ENCODE measurements around the gene NDST1. TPM values are rescaled to one million over a fixed set of nuclear protein-coding genes. Genes with fewer than 3 reads are reported as not detected.
A peak's percentile ranks its signal among the peaks of the same experiment; 100 is the strongest.

NDST1 gene
- total RNA-seq, 1 donor from 2014 or later: 19.3 TPM

- Histone ChIP-seq H3K27me3 (ENCODE audit: control insufficient read depth in 3 of 3, insufficient read depth in 3 of 3, low read length in 3 of 3) (no peaks in the 10 kb centered on the region), H3K9ac (ENCODE audit: low read depth in 1 of 3, low read length in 3 of 3) (no peak overlapping the region), H3K9me3 (ENCODE audit: control insufficient read depth in 3 of 3, low read length in 3 of 3) (no peaks in the 10 kb centered on the region), H3K36me3 (ENCODE audit: control insufficient read depth in 3 of 3, insufficient read depth in 3 of 3, low read length in 3 of 3) (peaks cover 58 to 65% (median 65%) of the 10 kb centered on the region in 3 donors), H3K4me1 (ENCODE audit: control insufficient read depth in 3 of 3, insufficient read depth in 3 of 3, low read length in 3 of 3) (peaks cover 0 to 3% (median 2%) of the 10 kb centered on the region in 3 donors), H3K4me3 (ENCODE audit: low read length in 3 of 3) (no peak overlapping the region), H3K27ac (ENCODE audit: low read depth, low read length) (no peak overlapping the region)
These were observed 40.2 kb downstream of the NDST1 start for GRCh38 chr5:150548123-150548522.

GRCh38 chr5:150549735-150550134 lies 41.8 kb downstream of the NDST1 start:
- Histone ChIP-seq H3K9ac (ENCODE audit: low read depth in 1 of 3, low read length in 3 of 3) (no peak overlapping the region), H3K27me3 (ENCODE audit: control insufficient read depth in 3 of 3, insufficient read depth in 3 of 3, low read length in 3 of 3) (no peaks in the 10 kb centered on the region), H3K4me3 (ENCODE audit: low read length in 3 of 3) (no peak overlapping the region), H3K4me1 (ENCODE audit: control insufficient read depth in 3 of 3, insufficient read depth in 3 of 3, low read length in 3 of 3) (no peaks in the 10 kb centered on the region), H3K9me3 (ENCODE audit: control insufficient read depth in 3 of 3, low read length in 3 of 3) (no peaks in the 10 kb centered on the region), H3K36me3 (ENCODE audit: control insufficient read depth in 3 of 3, insufficient read depth in 3 of 3, low read length in 3 of 3) (peaks cover 68 to 76% (median 74%) of the 10 kb centered on the region in 3 donors), H3K27ac (ENCODE audit: low read depth, low read length) (no peak overlapping the region)

GRCh38 chr5:150550286-150550685 lies 42.4 kb downstream of the NDST1 start:
- Histone ChIP-seq H3K4me1 (ENCODE audit: control insufficient read depth in 3 of 3, insufficient read depth in 3 of 3, low read length in 3 of 3) (no peaks in the 10 kb centered on the region), H3K9me3 (ENCODE audit: control insufficient read depth in 3 of 3, low read length in 3 of 3) (no peaks in the 10 kb centered on the region), H3K27me3 (ENCODE audit: control insufficient read depth in 3 of 3, insufficient read depth in 3 of 3, low read length in 3 of 3) (no peaks in the 10 kb centered on the region), H3K9ac (ENCODE audit: low read depth in 1 of 3, low read length in 3 of 3) (no peak overlapping the region), H3K27ac (ENCODE audit: low read depth, low read length) (no peak overlapping the region), H3K36me3 (ENCODE audit: control insufficient read depth in 3 of 3, insufficient read depth in 3 of 3, low read length in 3 of 3) (peaks cover 69 to 76% (median 75%) of the 10 kb centered on the region in 3 donors), H3K4me3 (ENCODE audit: low read length in 3 of 3) (no peak overlapping the region)

- no peaks in the 10 kb centered on the region for H3K27me3 ChIP-seq (ENCODE audit: control insufficient read depth in 3 of 3, insufficient read depth in 3 of 3, low read length in 3 of 3)
- H3K9me3 ChIP-seq (ENCODE audit: control insufficient read depth in 3 of 3, low read length in 3 of 3): no peaks in the 10 kb centered on the region
- no peaks in the 10 kb centered on the region for H3K4me1 ChIP-seq (ENCODE audit: control insufficient read depth in 3 of 3, insufficient read depth in 3 of 3, low read length in 3 of 3)
- no peak overlapping the region for H3K4me3 ChIP-seq (ENCODE audit: low read length in 3 of 3)
- no peak overlapping the region for H3K9ac ChIP-seq (ENCODE audit: low read depth in 1 of 3, low read length in 3 of 3)
- H3K36me3 ChIP-seq (ENCODE audit: control insufficient read depth in 3 of 3, insufficient read depth in 3 of 3, low read length in 3 of 3): peaks cover 67 to 79% (median 74%) of the 10 kb centered on the region in 3 donors
- H3K27ac ChIP-seq (ENCODE audit: low read depth, low read length): no peak overlapping the region
These were observed 43.1 kb downstream of the NDST1 start for GRCh38 chr5:150551066-150551465.

GRCh38 chr5:150553402-150553801 lies 45.5 kb downstream of the NDST1 start:
- Histone ChIP-seq H3K27ac (ENCODE audit: low read depth, low read length) (no peak overlapping the region), H3K27me3 (ENCODE audit: control insufficient read depth in 3 of 3, insufficient read depth in 3 of 3, low read length in 3 of 3) (no peaks in the 10 kb centered on the region), H3K4me3 (ENCODE audit: low read length in 3 of 3) (no peak overlapping the region), H3K4me1 (ENCODE audit: control insufficient read depth in 3 of 3, insufficient read depth in 3 of 3, low read length in 3 of 3) (peaks cover 11 to 15% (median 13%) of the 10 kb centered on the region in 3 donors), H3K9me3 (ENCODE audit: control insufficient read depth in 3 of 3, low read length in 3 of 3) (no peaks in the 10 kb centered on the region), H3K9ac (ENCODE audit: low read depth in 1 of 3, low read length in 3 of 3) (no peak overlapping the region), H3K36me3 (ENCODE audit: control insufficient read depth in 3 of 3, insufficient read depth in 3 of 3, low read length in 3 of 3) (peaks cover 54 to 67% (median 57%) of the 10 kb centered on the region in 3 donors)

- no peaks in the 10 kb centered on the region for H3K9me3 ChIP-seq (ENCODE audit: control insufficient read depth in 3 of 3, low read length in 3 of 3)
- H3K9ac ChIP-seq (ENCODE audit: low read depth in 1 of 3, low read length in 3 of 3): no peak overlapping the region
- H3K36me3 ChIP-seq (ENCODE audit: control insufficient read depth in 3 of 3, insufficient read depth in 3 of 3, low read length in 3 of 3): peaks cover 50 to 64% (median 55%) of the 10 kb centered on the region in 3 donors
- H3K4me1 ChIP-seq (ENCODE audit: control insufficient read depth in 3 of 3, insufficient read depth in 3 of 3, low read length in 3 of 3): peaks cover 14 to 20% (median 16%) of the 10 kb centered on the region in 3 donors
- H3K27ac ChIP-seq (ENCODE audit: low read depth, low read length): no peak overlapping the region
- H3K4me3 ChIP-seq (ENCODE audit: low read length in 3 of 3): no peak overlapping the region
- no peaks in the 10 kb centered on the region for H3K27me3 ChIP-seq (ENCODE audit: control insufficient read depth in 3 of 3, insufficient read depth in 3 of 3, low read length in 3 of 3)
These were observed 46.0 kb downstream of the NDST1 start for GRCh38 chr5:150553911-150554310.

- Histone ChIP-seq H3K27ac (ENCODE audit: low read depth, low read length) (no peak overlapping the region), H3K27me3 (ENCODE audit: control insufficient read depth in 3 of 3, insufficient read depth in 3 of 3, low read length in 3 of 3) (no peaks in the 10 kb centered on the region), H3K9me3 (ENCODE audit: control insufficient read depth in 3 of 3, low read length in 3 of 3) (no peaks in the 10 kb centered on the region), H3K36me3 (ENCODE audit: control insufficient read depth in 3 of 3, insufficient read depth in 3 of 3, low read length in 3 of 3) (peaks cover 44 to 56% (median 47%) of the 10 kb centered on the region in 3 donors), H3K4me3 (ENCODE audit: low read length in 3 of 3) (no peak overlapping the region), H3K4me1 (ENCODE audit: control insufficient read depth in 3 of 3, insufficient read depth in 3 of 3, low read length in 3 of 3) (peaks cover 14 to 24% (median 20%) of the 10 kb centered on the region in 3 donors), H3K9ac (ENCODE audit: low read depth in 1 of 3, low read length in 3 of 3) (no peak overlapping the region)
These were observed 46.9 kb downstream of the NDST1 start for GRCh38 chr5:150554857-150555256.

- Histone ChIP-seq H3K27ac (ENCODE audit: low read depth, low read length) (no peak overlapping the region), H3K27me3 (ENCODE audit: control insufficient read depth in 3 of 3, insufficient read depth in 3 of 3, low read length in 3 of 3) (no peaks in the 10 kb centered on the region), H3K36me3 (ENCODE audit: control insufficient read depth in 3 of 3, insufficient read depth in 3 of 3, low read length in 3 of 3) (peaks cover 32 to 46% (median 35%) of the 10 kb centered on the region in 3 donors), H3K4me1 (ENCODE audit: control insufficient read depth in 3 of 3, insufficient read depth in 3 of 3, low read length in 3 of 3) (peaks cover 14 to 25% (median 24%) of the 10 kb centered on the region in 3 donors), H3K9ac (ENCODE audit: low read depth in 1 of 3, low read length in 3 of 3) (no peak overlapping the region), H3K9me3 (ENCODE audit: control insufficient read depth in 3 of 3, low read length in 3 of 3) (no peaks in the 10 kb centered on the region), H3K4me3 (ENCODE audit: low read length in 3 of 3) (no peak overlapping the region)
These were observed 48.2 kb downstream of the NDST1 start for GRCh38 chr5:150556106-150556505.

GRCh38 chr5:150556859-150557508 lies 49.1 kb downstream of the NDST1 start:
- H3K27ac ChIP-seq (ENCODE audit: low read depth, low read length): no peak overlapping the region
- peaks cover 24 to 37% (median 27%) of the 10 kb centered on the region in 3 donors for H3K36me3 ChIP-seq (ENCODE audit: control insufficient read depth in 3 of 3, insufficient read depth in 3 of 3, low read length in 3 of 3)
- peak overlapping the region in 1 of 3 donors; percentile 45 for H3K9ac ChIP-seq (ENCODE audit: low read depth in 1 of 3, low read length in 3 of 3)

GRCh38 chr5:150557509-150557872 lies 49.6 kb downstream of the NDST1 start:
- no peaks in the 10 kb centered on the region for H3K27me3 ChIP-seq (ENCODE audit: control insufficient read depth in 3 of 3, insufficient read depth in 3 of 3, low read length in 3 of 3)
- peaks cover 22 to 34% (median 24%) of the 10 kb centered on the region in 3 donors for H3K36me3 ChIP-seq (ENCODE audit: control insufficient read depth in 3 of 3, insufficient read depth in 3 of 3, low read length in 3 of 3)
- no peak overlapping the region for H3K4me3 ChIP-seq (ENCODE audit: low read length in 3 of 3)
- H3K9me3 ChIP-seq (ENCODE audit: control insufficient read depth in 3 of 3, low read length in 3 of 3): no peaks in the 10 kb centered on the region
- H3K9ac ChIP-seq (ENCODE audit: low read depth in 1 of 3, low read length in 3 of 3): peak overlapping the region; percentile 14 to 45 (median 21)
- H3K4me1 ChIP-seq (ENCODE audit: control insufficient read depth in 3 of 3, insufficient read depth in 3 of 3, low read length in 3 of 3): peaks cover 14 to 31% (median 24%) of the 10 kb centered on the region in 3 donors
- no peak overlapping the region for H3K27ac ChIP-seq (ENCODE audit: low read depth, low read length)

More at GRCh38 chr5:150556859-150557508, 49.1 kb downstream of the NDST1 start:
- Histone ChIP-seq H3K27me3 (ENCODE audit: control insufficient read depth in 3 of 3, insufficient read depth in 3 of 3, low read length in 3 of 3) (no peaks in the 10 kb centered on the region), H3K9me3 (ENCODE audit: control insufficient read depth in 3 of 3, low read length in 3 of 3) (no peaks in the 10 kb centered on the region), H3K4me1 (ENCODE audit: control insufficient read depth in 3 of 3, insufficient read depth in 3 of 3, low read length in 3 of 3) (peaks cover 14 to 29% (median 24%) of the 10 kb centered on the region in 3 donors), H3K4me3 (ENCODE audit: low read length in 3 of 3) (no peak overlapping the region)
